Ovary (tissue), 3 donors: ENCODE results near the gene GPN1.

ENCODE experiments used
- CTCF ChIP-seq, 3 donors: fragments of 450-650 bp in 2 of 3; fragments of 200-600 bp in 1 of 3; IDR thresholded peaks; one replicate each; pipeline versions ENCODE4 v1.5.1 to v1.8.0; 2016 to 2022; ENCODE audit warnings: antibody characterized with exemption in 3 of 3, mild to moderate bottlenecking in 1 of 3
- EP300 ChIP-seq: sonication (generic); formaldehyde crosslinking; IDR thresholded peaks from one replicate; pipeline ENCODE4 v1.6.1; 2017; ENCODE audit warnings: antibody characterized with exemption
- POLR2A ChIP-seq: fragments of 450-650 bp; IDR thresholded peaks from one replicate; pipeline ENCODE4 v1.6.1; 2017; ENCODE audit warnings: antibody characterized with exemption, mild to moderate bottlenecking, moderate library complexity
- donor health status: DM: no; HTN: no; CAD: no.

GRCh38 chr2:27634291-27634690 lies 5.4 kb downstream of the GPN1 start:
- TF ChIP-seq EP300 (no peak), POLR2A (no peak), CTCF (IDR thresholded peaks at IDR 0.05) (no peak)
